Gastrocnemius medialis (tissue), 4 donors: ENCODE results near the gene ETV6.

Source experiments
- CTCF ChIP-seq, 5 experiments: fragments of 450-650 bp in 3 of 5; fragments of 200-600 bp in 2 of 5; sonication (generic) in 2 of 5; IDR thresholded peaks in 4 of 5; conservative IDR thresholded peaks in 1 of 5; 1 replicate in 4 of 5; 2 replicates in 1 of 5; pipeline ENCODE4 v1.5.1; 2016 to 2019; ENCODE audit warnings: antibody characterized with exemption in 5 of 5, mild to moderate bottlenecking in 3 of 5, moderate library complexity in 3 of 5
- POLR2A ChIP-seq, 2 donors: fragments of 450-650 bp; IDR thresholded peaks; one replicate each; pipeline ENCODE4 v1.6.1; 2017; ENCODE audit warnings: antibody characterized with exemption in 2 of 2, mild to moderate bottlenecking in 2 of 2, moderate library complexity in 2 of 2

- TF ChIP-seq CTCF (IDR thresholded peaks at IDR 0.05 in 4 of 5, conservative IDR thresholded peaks at IDR 0.05 in 1 of 5) (no peak), POLR2A (IDR thresholded peaks at IDR 0.05) (no peak)
Measured at GRCh38 chr12:11693067-11693466, 43.6 kb downstream of the ETV6 start.
